Measurements from ENCODE around the gene MACROD2. TPM values are rescaled to one million over a fixed set of nuclear protein-coding genes. Genes with fewer than 3 reads are reported as not detected.

The MACROD2 gene
- total and polyA plus RNA-seq, 2 experiments from 2014 or later = 2.8 to 4.3 TPM

DNA sequence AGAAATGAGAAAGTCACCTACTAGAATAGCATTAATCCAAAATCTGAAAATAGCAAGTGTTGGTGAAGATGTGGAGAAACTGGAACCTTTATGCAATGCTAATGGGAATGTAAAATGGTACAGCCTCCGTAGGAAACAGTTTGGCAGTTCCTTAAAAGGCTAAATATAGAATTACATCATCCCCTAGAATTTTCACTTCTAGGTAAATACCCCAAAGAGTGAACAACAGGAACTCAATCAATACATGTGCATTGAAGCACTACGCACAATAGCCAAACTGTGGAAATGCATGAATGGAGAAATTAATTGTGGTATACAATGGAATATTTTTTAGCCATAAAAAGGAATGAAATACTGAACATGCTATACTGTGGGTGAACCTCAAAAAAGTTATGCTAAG, 1324.1 kb downstream of the MACROD2 start:
- no peak overlapping the region for H3K4me3 Mint-ChIP-seq
- DNase-seq (ENCODE audit: low spot score) = no peak
- H4K20me1 ChIP-seq (replicated peaks; ENCODE audit: insufficient read depth) = no peaks in the 10 kb centered on the region
- ATAC-seq = no peak
- peaks cover 6% of the 10 kb centered on the region; the same call in 2 of the 3 replicates for H3K4me1 Mint-ChIP-seq
- no peak overlapping the region for H3K4me3 ChIP-seq
- H3K9me2 ChIP-seq (ENCODE audit: insufficient read depth) = no peaks in the 10 kb centered on the region
- H3K27ac ChIP-seq (ENCODE audit: low read depth) = no peak overlapping the region
- H3K9me3 Mint-ChIP-seq = no peaks in the 10 kb centered on the region
- no peaks in the 10 kb centered on the region for H3K27me3 ChIP-seq (ENCODE audit: insufficient read depth)
- no peaks in the 10 kb centered on the region for H3K79me2 ChIP-seq (replicated peaks; ENCODE audit: insufficient read depth)
- no peaks in the 10 kb centered on the region for H3K36me3 Mint-ChIP-seq (ENCODE audit: low read depth)
- H3K27ac Mint-ChIP-seq = no peak overlapping the region
- no peaks in the 10 kb centered on the region for H3K36me3 ChIP-seq (ENCODE audit: insufficient read depth)
- H3K4me1 ChIP-seq (ENCODE audit: insufficient read depth) = no peaks in the 10 kb centered on the region
- H2AFZ ChIP-seq = no peak overlapping the region
- H3F3A ChIP-seq (replicated peaks; ENCODE audit: low read depth) = no peaks in the 10 kb centered on the region
- peaks cover 2% of the 10 kb centered on the region for H3K27me3 Mint-ChIP-seq (ENCODE audit: insufficient read depth, low read depth, poor library complexity)
- TF ChIP-seq JUNB (IDR thresholded peaks at IDR 0.05; ENCODE audit: unreplicated experiment) (no peak), REST (IDR thresholded peaks at IDR 0.05; ENCODE audit: unreplicated experiment) (no peak), ZNF331 (CRISPR knock-in tag; IDR thresholded peaks at IDR 0.05; ENCODE audit: low read depth) (no peak), STAT1 (IDR thresholded peaks at IDR 0.05; ENCODE audit: unreplicated experiment) (no peak), ETS1 (IDR thresholded peaks at IDR 0.05) (no peak), EZH2phosphoT487 (IDR thresholded peaks at IDR 0.05; ENCODE audit: unreplicated experiment) (no peak), NANOG (IDR thresholded peaks at IDR 0.05; ENCODE audit: borderline replicate concordance) (no peak), EZH2 (IDR thresholded peaks at IDR 0.05; ENCODE audit: low read depth, unreplicated experiment) (no peak), CREB1 (CRISPR knock-in tag; IDR thresholded peaks at IDR 0.05; ENCODE audit: low read depth) (no peak), ZNF114 (CRISPR knock-in tag; IDR thresholded peaks at IDR 0.05) (no peak), POLR2AphosphoS5 (IDR thresholded peaks at IDR 0.05; ENCODE audit: low read depth) (no peak), ZNF462 (CRISPR knock-in tag; IDR thresholded peaks at IDR 0.05) (no peak)
- TF ChIP-seq, protein P1, sequence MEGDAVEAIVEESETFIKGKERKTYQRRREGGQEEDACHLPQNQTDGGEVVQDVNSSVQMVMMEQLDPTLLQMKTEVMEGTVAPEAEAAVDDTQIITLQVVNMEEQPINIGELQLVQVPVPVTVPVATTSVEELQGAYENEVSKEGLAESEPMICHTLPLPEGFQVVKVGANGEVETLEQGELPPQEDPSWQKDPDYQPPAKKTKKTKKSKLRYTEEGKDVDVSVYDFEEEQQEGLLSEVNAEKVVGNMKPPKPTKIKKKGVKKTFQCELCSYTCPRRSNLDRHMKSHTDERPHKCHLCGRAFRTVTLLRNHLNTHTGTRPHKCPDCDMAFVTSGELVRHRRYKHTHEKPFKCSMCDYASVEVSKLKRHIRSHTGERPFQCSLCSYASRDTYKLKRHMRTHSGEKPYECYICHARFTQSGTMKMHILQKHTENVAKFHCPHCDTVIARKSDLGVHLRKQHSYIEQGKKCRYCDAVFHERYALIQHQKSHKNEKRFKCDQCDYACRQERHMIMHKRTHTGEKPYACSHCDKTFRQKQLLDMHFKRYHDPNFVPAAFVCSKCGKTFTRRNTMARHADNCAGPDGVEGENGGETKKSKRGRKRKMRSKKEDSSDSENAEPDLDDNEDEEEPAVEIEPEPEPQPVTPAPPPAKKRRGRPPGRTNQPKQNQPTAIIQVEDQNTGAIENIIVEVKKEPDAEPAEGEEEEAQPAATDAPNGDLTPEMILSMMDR (conservative IDR thresholded peaks at IDR 0.05; ENCODE audit: low read depth in 2 of 2) = no peak
- H3K4me2 ChIP-seq = no peak overlapping the region

Measured in GM23338 (cell line).